HEK293 (cell line): ENCODE data around the gene PLK3.

ENCODE experiments used
- CTCF ChIA-PET: fragments of 350-600 bp; formaldehyde crosslinking; extraction: SDS; loops from one replicate; lab custom pipeline; 2021; ENCODE audit warnings: antibody characterized with exemption; lab: Yijun Ruan, JAX
- POLR2A ChIA-PET: fragments of 300-600 bp; formaldehyde crosslinking; extraction: SDS; loops from one replicate; lab custom pipeline; 2020; ENCODE audit warnings: antibody characterized with exemption, inconsistent platforms; lab: Yijun Ruan, JAX
- H3K27ac ChIP-seq: fragments of 200-500 bp; sonication (Bioruptor generic); 2 replicates; pipeline ENCODE4 v1.5.1; 2014; ENCODE audit warnings: low read depth, low read length, control low read depth, inconsistent platforms; ENCODE audit errors: extremely low read depth
- H3K36me3 ChIP-seq, 2 experiments: fragments of 200-500 bp in 1 of 2; sonication (Bioruptor generic) in 1 of 2; 1 replicate in 1 of 2; 2 replicates in 1 of 2; pipeline ENCODE4 v1.5.1; 2014 to 2017; ENCODE audit warnings: inconsistent platforms in 2 of 2, low read length in 2 of 2; ENCODE audit not compliant: control insufficient read depth in 2 of 2, insufficient read depth in 1 of 2
- H3K4me1 ChIP-seq: fragments of 200-500 bp; sonication (Bioruptor generic); 2 replicates; pipeline ENCODE4 v1.5.1; 2014; ENCODE audit warnings: mild to moderate bottlenecking, low read length, inconsistent platforms; ENCODE audit not compliant: control insufficient read depth, insufficient read depth
- H3K4me3 ChIP-seq: 2 replicates; pipeline ENCODE4 v1.5.1; 2011; ENCODE audit warnings: low read depth, mild to moderate bottlenecking, control low read depth, low read length, moderate library complexity
- H3K9me3 ChIP-seq: fragments of 200-500 bp; sonication (Bioruptor generic); 2 replicates; pipeline ENCODE4 v1.5.1; 2014; ENCODE audit warnings: low read depth, low read length, inconsistent platforms; ENCODE audit not compliant: control insufficient read depth, insufficient read depth
- GLIS1 ChIP-seq: fragments of 450-650 bp; formaldehyde crosslinking; IDR thresholded peaks from 2 replicates; pipeline ENCODE4 v1.5.1; 2016; ENCODE audit warnings: missing biosample characterization, missing genetic modification characterization
- GLIS2 ChIP-seq: fragments of 450-650 bp; formaldehyde crosslinking; IDR thresholded peaks from 2 replicates; pipeline ENCODE4 v1.5.1; 2016; ENCODE audit warnings: missing biosample characterization, missing genetic modification characterization
- KLF10 ChIP-seq: fragments of 450-650 bp; IDR thresholded peaks from 2 replicates; pipeline ENCODE4 v1.5.1; 2018; ENCODE audit warnings: missing biosample characterization, mild to moderate bottlenecking, missing genetic modification characterization
- MZF1 ChIP-seq: fragments of 450-650 bp; formaldehyde crosslinking; IDR thresholded peaks from 2 replicates; pipeline ENCODE4 v1.5.1; 2017; ENCODE audit warnings: missing biosample characterization, missing genetic modification characterization, borderline replicate concordance
- WT1 ChIP-seq: fragments of 450-650 bp; formaldehyde crosslinking; IDR thresholded peaks from 2 replicates; pipeline ENCODE4 v1.5.1; 2016; ENCODE audit warnings: missing biosample characterization, missing genetic modification characterization
- ZNF114 ChIP-seq: fragments of 450-650 bp; formaldehyde crosslinking; IDR thresholded peaks from 2 replicates; pipeline ENCODE4 v1.5.0; 2017; ENCODE audit warnings: missing biosample characterization, missing genetic modification characterization
- ZNF140 ChIP-seq: fragments of 450-650 bp; formaldehyde crosslinking; IDR thresholded peaks from 2 replicates; pipeline ENCODE4 v1.5.1; 2016; ENCODE audit warnings: missing biosample characterization, missing genetic modification characterization
- ZNF157 ChIP-seq: fragments of 450-650 bp; formaldehyde crosslinking; IDR thresholded peaks from 2 replicates; pipeline ENCODE4 v1.5.1; 2016; ENCODE audit warnings: missing biosample characterization, missing genetic modification characterization
- ZNF266 ChIP-seq: fragments of 450-650 bp; formaldehyde crosslinking; IDR thresholded peaks from 2 replicates; pipeline ENCODE4 v1.5.1; 2016; ENCODE audit warnings: missing biosample characterization, missing genetic modification characterization, low read depth
- ZNF274 ChIP-seq, 2 experiments: fragments of 200-500 bp in 1 of 2; fragments of 450-650 bp in 1 of 2; sonication (Bioruptor generic) in 1 of 2; formaldehyde crosslinking in 1 of 2; IDR thresholded peaks; 2 replicates each; pipeline versions ENCODE4 v1.5.1 to v1.6.1; 2014 to 2016; ENCODE audit warnings: borderline replicate concordance in 1 of 2, inconsistent platforms in 1 of 2, low read length in 1 of 2, missing biosample characterization in 1 of 2, missing genetic modification characterization in 1 of 2
- ZNF362 ChIP-seq: fragments of 450-650 bp; formaldehyde crosslinking; IDR thresholded peaks from 2 replicates; pipeline ENCODE4 v1.5.1; 2016; ENCODE audit warnings: missing biosample characterization, missing genetic modification characterization
- ZNF404 ChIP-seq: fragments of 450-650 bp; formaldehyde crosslinking; IDR thresholded peaks from 2 replicates; pipeline ENCODE4 v1.5.1; 2017; ENCODE audit warnings: missing biosample characterization, missing genetic modification characterization
- ZNF449 ChIP-seq: fragments of 450-650 bp; formaldehyde crosslinking; IDR thresholded peaks from 2 replicates; pipeline ENCODE4 v1.5.1; 2017; ENCODE audit warnings: missing biosample characterization, mild to moderate bottlenecking, missing genetic modification characterization, moderate library complexity
- ZNF518A ChIP-seq: fragments of 450-650 bp; formaldehyde crosslinking; conservative IDR thresholded peaks from 2 replicates; pipeline ENCODE4 v1.5.1; 2016; ENCODE audit warnings: low read depth, missing biosample characterization, missing genetic modification characterization
- ZNF624 ChIP-seq: fragments of 450-650 bp; formaldehyde crosslinking; IDR thresholded peaks from 2 replicates; pipeline ENCODE4 v1.5.1; 2017; ENCODE audit warnings: missing biosample characterization, missing genetic modification characterization
- ZNF776 ChIP-seq: fragments of 450-650 bp; formaldehyde crosslinking; IDR thresholded peaks from 2 replicates; pipeline ENCODE4 v1.5.0; 2017; ENCODE audit warnings: missing biosample characterization, missing genetic modification characterization, borderline replicate concordance

PLK3 gene

GRCh38 chr1:44822131-44822701 lies 22.0 kb downstream of the PLK3 start:
- H3K4me1 ChIP-seq = no peaks in the 10 kb centered on the region
- ChIA-PET POLR2A (interaction anchor here (1.0 to 6.1 kb wide), 5 partner anchors 9 to 481 kb away, joined by 3 to 84 read pairs (median 9); partner anchors contain the start of genes BTBD19, DYNLT4, PLK3 and PTCH2), CTCF (interaction anchor here (0.5 to 1.5 kb wide), 6 partner anchors 12 to 477 kb away, joined by 3 to 7 read pairs (median 3); no protein-coding TSS in a partner anchor)
- H3K4me3 ChIP-seq = no peak overlapping the region
- no peak overlapping the region for H3K27ac ChIP-seq
- H3K36me3 ChIP-seq = peaks cover 0 to 10% of the 10 kb centered on the region in 2 experiments; a peak in 1 of 3 replicates
- TF ChIP-seq GLIS2 (tag by site-specific recombination) = peak; percentile 11; the same call in 1 of the 2 replicates
- no peak for TF ChIP-seq KLF10 (tag by site-specific recombination)
- H3K9me3 ChIP-seq = no peaks in the 10 kb centered on the region

- H3K27ac ChIP-seq = no peak overlapping the region
- H3K36me3 ChIP-seq = peaks cover 0 to 13% of the 10 kb centered on the region in 2 experiments; a peak in 1 of 3 replicates
- no peaks in the 10 kb centered on the region for H3K4me1 ChIP-seq
- POLR2A ChIA-PET = interaction anchor here (0.8 to 1.3 kb wide), 2 partner anchors 10 to 15 kb away, joined by 3 to 4 read pairs; partner anchors contain the start of gene BTBD19
- H3K4me3 ChIP-seq = no peak overlapping the region
- H3K9me3 ChIP-seq = no peaks in the 10 kb centered on the region
- no peak for TF ChIP-seq MZF1 (tag by site-specific recombination)
- no peak for TF ChIP-seq ZNF140 (tag by site-specific recombination)
- TF ChIP-seq ZNF157 (tag by site-specific recombination) = no peak
- no peak for TF ChIP-seq ZNF274 (IDR thresholded peaks at IDR 0.05; ENCODE audit: low read length)
- no peak for TF ChIP-seq ZNF274 (tag by site-specific recombination; IDR thresholded peaks at IDR 0.05; ENCODE audit: borderline replicate concordance)
- no peak for TF ChIP-seq ZNF362 (tag by site-specific recombination)
- no peak for TF ChIP-seq ZNF518A (tag by site-specific recombination)
- no peak for TF ChIP-seq ZNF114 (tag by site-specific recombination)
- no peak for TF ChIP-seq ZNF776 (tag by site-specific recombination)
- no peak for TF ChIP-seq ZNF266 (tag by site-specific recombination)
- TF ChIP-seq ZNF449 = no peak
- no peak for TF ChIP-seq WT1 (tag by site-specific recombination)
- no peak for TF ChIP-seq ZNF404 (tag by site-specific recombination)
- TF ChIP-seq GLIS1 (tag by site-specific recombination) = no peak
- no peak for TF ChIP-seq ZNF624 (tag by site-specific recombination)
- TF ChIP-seq, all 188 proteins: peak for 0
- CTCF ChIA-PET = interaction anchor here (0.7 to 1.4 kb wide), 4 partner anchors 12 to 149 kb away, joined by 3 to 4 read pairs (median 3); no protein-coding TSS in a partner anchor
Measured at GRCh38 chr1:44822981-44823451, 22.8 kb downstream of the PLK3 start.
